GM12874 (cell line): Measurements from ENCODE around the gene ADTRP.

Experiments used
- TF ChIP-seq, protein P1 (sequence below): IDR thresholded peaks from 2 replicates; pipeline ENCODE4 v1.5.1; 2011; ENCODE audit warnings: low read depth, mild to moderate bottlenecking, control low read depth, low read length, moderate library complexity; ENCODE audit not compliant: insufficient read depth

ADTRP gene

DNA sequence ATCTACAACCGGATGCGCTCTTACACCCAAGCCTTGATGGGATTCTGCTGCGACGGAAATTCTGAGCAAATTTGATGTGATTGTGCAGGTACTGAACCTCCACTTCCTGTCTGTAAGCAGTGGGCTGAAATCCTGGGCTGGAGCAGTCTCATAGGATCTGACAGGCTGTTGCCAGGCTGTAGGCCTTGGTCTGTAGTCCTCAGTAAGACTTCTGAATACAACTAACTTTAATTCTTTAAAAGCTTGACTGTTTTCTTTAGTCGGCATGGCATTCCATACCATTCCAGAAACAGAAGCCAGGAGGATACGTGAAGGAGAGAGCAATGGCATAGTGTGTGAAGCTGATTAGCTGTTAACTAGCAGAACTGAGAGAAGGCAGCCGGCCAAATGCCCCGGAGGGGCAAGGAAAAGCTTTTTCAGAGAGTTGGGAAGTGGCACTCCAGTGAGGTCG lies 68.3 kb downstream of the ADTRP start:
- TF ChIP-seq, protein P1, sequence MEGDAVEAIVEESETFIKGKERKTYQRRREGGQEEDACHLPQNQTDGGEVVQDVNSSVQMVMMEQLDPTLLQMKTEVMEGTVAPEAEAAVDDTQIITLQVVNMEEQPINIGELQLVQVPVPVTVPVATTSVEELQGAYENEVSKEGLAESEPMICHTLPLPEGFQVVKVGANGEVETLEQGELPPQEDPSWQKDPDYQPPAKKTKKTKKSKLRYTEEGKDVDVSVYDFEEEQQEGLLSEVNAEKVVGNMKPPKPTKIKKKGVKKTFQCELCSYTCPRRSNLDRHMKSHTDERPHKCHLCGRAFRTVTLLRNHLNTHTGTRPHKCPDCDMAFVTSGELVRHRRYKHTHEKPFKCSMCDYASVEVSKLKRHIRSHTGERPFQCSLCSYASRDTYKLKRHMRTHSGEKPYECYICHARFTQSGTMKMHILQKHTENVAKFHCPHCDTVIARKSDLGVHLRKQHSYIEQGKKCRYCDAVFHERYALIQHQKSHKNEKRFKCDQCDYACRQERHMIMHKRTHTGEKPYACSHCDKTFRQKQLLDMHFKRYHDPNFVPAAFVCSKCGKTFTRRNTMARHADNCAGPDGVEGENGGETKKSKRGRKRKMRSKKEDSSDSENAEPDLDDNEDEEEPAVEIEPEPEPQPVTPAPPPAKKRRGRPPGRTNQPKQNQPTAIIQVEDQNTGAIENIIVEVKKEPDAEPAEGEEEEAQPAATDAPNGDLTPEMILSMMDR = no peak

DNA sequence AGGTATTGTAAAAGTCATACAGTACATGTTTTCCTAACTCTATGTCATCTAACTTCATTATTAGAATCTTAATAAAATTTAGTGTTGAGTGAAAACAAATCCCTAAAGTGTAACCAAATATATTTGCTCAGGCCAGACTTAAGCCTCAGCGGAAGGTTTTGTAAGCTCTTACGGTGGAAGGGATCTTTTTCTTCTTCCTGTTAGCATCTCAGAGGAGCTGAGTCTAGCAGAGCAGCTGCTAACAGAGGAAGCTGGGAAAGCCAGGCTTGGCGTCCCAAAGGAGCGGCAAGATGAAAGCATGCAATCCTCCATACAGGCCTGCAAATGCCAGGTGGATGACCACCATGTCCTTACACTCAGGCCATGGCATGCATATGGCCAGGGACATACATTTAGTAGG lies 72.4 kb downstream of the ADTRP start:
- TF ChIP-seq, protein P1 = no peak

DNA sequence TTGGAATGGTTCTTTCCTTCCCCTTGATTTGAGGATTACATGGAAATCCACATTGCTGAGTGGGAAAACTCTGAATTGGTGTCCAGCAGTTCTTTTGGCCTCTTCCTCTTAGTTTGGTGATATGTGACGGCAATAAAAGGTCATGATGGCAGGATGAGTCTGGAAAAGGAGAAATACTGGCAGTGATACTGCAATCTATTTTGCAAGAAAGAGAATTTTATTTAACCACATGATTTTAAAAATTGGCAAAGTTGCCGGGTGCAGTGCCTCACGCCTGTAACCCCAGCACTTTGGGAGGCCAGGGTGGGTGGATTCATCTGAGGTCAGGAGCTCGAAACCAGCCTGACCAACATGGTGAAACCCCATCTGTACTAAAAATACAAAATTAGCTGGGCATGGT lies 73.1 kb downstream of the ADTRP start:
- TF ChIP-seq, protein P1 = no peak

GRCh38 chr6:11705069-11705468 lies 73.5 kb downstream of the ADTRP start:
- TF ChIP-seq, protein P1 = no peak

DNA sequence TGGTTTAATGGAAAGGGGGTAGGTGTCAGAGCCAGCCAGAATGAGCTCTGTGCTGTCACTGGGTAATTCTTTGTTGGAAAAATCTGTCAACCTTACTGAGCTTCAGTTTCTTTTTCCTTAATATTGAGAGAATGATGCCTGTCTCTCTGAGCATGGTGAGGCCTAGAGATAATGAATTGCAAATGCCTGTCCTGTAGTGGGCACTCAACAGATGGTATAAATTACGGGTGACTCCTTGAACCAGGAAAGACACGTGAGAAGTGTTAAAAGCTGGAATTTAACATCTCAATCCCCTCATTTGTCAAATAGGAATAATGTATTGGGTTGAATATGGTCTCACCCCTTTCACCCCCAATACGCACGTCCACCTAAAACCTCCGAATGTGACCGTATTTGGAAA lies 74.9 kb downstream of the ADTRP start:
- TF ChIP-seq, protein P1 = no peak

GRCh38 chr6:11702500-11703130 lies 76.0 kb downstream of the ADTRP start:
- TF ChIP-seq, protein P1 = no peak

DNA sequence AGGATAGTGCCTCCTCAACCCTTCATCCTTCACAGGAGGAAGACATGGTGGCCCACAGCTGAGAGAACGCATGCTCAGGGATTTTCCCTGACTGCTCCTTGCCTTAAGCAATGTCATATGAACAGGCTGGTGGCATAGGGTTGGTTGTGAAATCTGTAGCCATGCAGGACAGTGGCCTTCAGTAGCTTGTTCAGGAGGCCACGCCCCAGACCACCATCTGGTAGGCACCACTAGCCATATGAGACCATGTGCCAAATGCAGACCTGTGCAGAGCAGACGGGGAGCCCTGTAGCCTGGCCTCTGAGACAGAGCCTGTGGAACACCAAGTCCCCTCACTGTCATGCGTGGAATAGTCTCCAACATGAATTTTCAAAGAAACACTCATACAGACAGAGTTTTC lies 76.5 kb downstream of the ADTRP start:
- TF ChIP-seq, protein P1 = no peak
